Measurements from ENCODE around the gene EEF1AKMT3.
"Not testable (repeated sequence)": the region's sequence is repeated elsewhere in the genome, so short reads cannot be mapped to it uniquely, and the experiment has no call there.

Gene EEF1AKMT3

GRCh38 chr12:57813971-57814772 lies 41.8 kb downstream of the EEF1AKMT3 start:
- in situ Hi-C loops (cut with HindIII; ENCODE audit: low sequenced_read_pairs): no loop called here
- no peak for TF ChIP-seq CTCF (IDR thresholded peaks at IDR 0.05; ENCODE audit: low read depth, low read length)
- DNase-seq (ENCODE audit: low read depth, low spot score): peak; percentile 23
- H3K4me3 ChIP-seq (ENCODE audit: low read depth, low read length): no peak overlapping the region

GRCh38 chr12:57815177-57816000 lies 43.0 kb downstream of the EEF1AKMT3 start:
- no peak for DNase-seq (ENCODE audit: low read depth, low spot score)
- peak; percentile 26 for TF ChIP-seq CTCF (IDR thresholded peaks at IDR 0.05; ENCODE audit: low read depth, low read length)
- H3K4me3 ChIP-seq (ENCODE audit: low read depth, low read length): no peak overlapping the region

GRCh38 chr12:57816001-57816854 lies 43.8 kb downstream of the EEF1AKMT3 start:
- in situ Hi-C loops (cut with HindIII; ENCODE audit: low sequenced_read_pairs): no loop called here
- no peak for TF ChIP-seq CTCF (IDR thresholded peaks at IDR 0.05; ENCODE audit: low read depth, low read length)
- H3K4me3 ChIP-seq (ENCODE audit: low read depth, low read length): no peak overlapping the region
- DNase-seq (ENCODE audit: low read depth, low spot score): no peak

More at GRCh38 chr12:57815177-57816000, 43.0 kb downstream of the EEF1AKMT3 start:
- in situ Hi-C loops (cut with HindIII; ENCODE audit: low sequenced_read_pairs): no loop called here

- DNase-seq (ENCODE audit: low read depth, low spot score): no peak
- no peak overlapping the region for H3K4me3 ChIP-seq (ENCODE audit: low read depth, low read length)
- TF ChIP-seq CTCF (IDR thresholded peaks at IDR 0.05; ENCODE audit: low read depth, low read length): no peak
- in situ Hi-C loops (cut with HindIII; ENCODE audit: low sequenced_read_pairs): no loop called here
These were observed 44.4 kb downstream of the EEF1AKMT3 start for GRCh38 chr12:57816855-57817151.

- in situ Hi-C loops (cut with HindIII; ENCODE audit: low sequenced_read_pairs): no loop called here
- H3K4me3 ChIP-seq (ENCODE audit: low read depth, low read length): no peak overlapping the region
- no peak for TF ChIP-seq CTCF (IDR thresholded peaks at IDR 0.05; ENCODE audit: low read depth, low read length)
- no peak for DNase-seq (ENCODE audit: low read depth, low spot score)
These were observed 45.0 kb downstream of the EEF1AKMT3 start for GRCh38 chr12:57817261-57817989.

GRCh38 chr12:57817990-57818331 lies 45.5 kb downstream of the EEF1AKMT3 start:
- H3K4me3 ChIP-seq (ENCODE audit: low read depth, low read length); in situ Hi-C loops (cut with HindIII; ENCODE audit: low sequenced_read_pairs); DNase-seq (ENCODE audit: low read depth, low spot score): not testable (repeated sequence)

GRCh38 chr12:57820119-57820518 lies 47.7 kb downstream of the EEF1AKMT3 start:
- H3K4me3 ChIP-seq (ENCODE audit: low read depth, low read length); in situ Hi-C loops (cut with HindIII; ENCODE audit: low sequenced_read_pairs); DNase-seq (ENCODE audit: low read depth, low spot score): not testable (repeated sequence)

GRCh38 chr12:57821015-57821414 lies 48.6 kb downstream of the EEF1AKMT3 start:
- in situ Hi-C loops (cut with HindIII; ENCODE audit: low sequenced_read_pairs); H3K4me3 ChIP-seq (ENCODE audit: low read depth, low read length); DNase-seq (ENCODE audit: low read depth, low spot score): not testable (repeated sequence)

Data from astrocyte of the spinal cord (primary cell).